ENCODE data around the gene B9D1. TPM values are rescaled to one million over a fixed set of nuclear protein-coding genes. Genes with fewer than 3 reads are reported as not detected.

The B9D1 gene
- total and polyA plus RNA-seq, 9 of the 15 experiments (the other 6 are each of a cell fraction or from before 2014, with no cell fraction given) = 8.9 to 28.0 (median 17.9) TPM

- TF ChIP-seq MYNN (IDR thresholded peaks at IDR 0.05) (no peak), MYNN (CRISPR knock-in tag; IDR thresholded peaks at IDR 0.05) (no peak), NR2C2 (CRISPR knock-in tag; IDR thresholded peaks at IDR 0.05) (no peak), NR2C2 (tag; IDR thresholded peaks at IDR 0.05) (0 out of 2 replicates have a peak, but pooled peaks have one; percentile 34), TRIM25 (IDR thresholded peaks at IDR 0.05; ENCODE audit: borderline replicate concordance) (no peak), ZNF224 (CRISPR knock-in tag; IDR thresholded peaks at IDR 0.05) (no peak), LEF1 (IDR thresholded peaks at IDR 0.05) (no peak), NFATC3 (IDR thresholded peaks at IDR 0.05) (no peak), CEBPG (CRISPR knock-in tag; IDR thresholded peaks at IDR 0.05) (no peak), CEBPG (tag; conservative IDR thresholded peaks at IDR 0.05 in 1 of 2, IDR thresholded peaks at IDR 0.05 in 1 of 2) (no peak), ADNP (tag; IDR thresholded peaks at IDR 0.05) (no peak), CHD2 (IDR thresholded peaks at IDR 0.05; ENCODE audit: low read depth, low read length) (no peak; the same call in 1 of the 2 replicates), SRSF3 (IDR thresholded peaks at IDR 0.05; ENCODE audit: insufficient read depth, low read length) (no peak), HDGF (IDR thresholded peaks at IDR 0.05) (no peak), ZNF507 (tag; conservative IDR thresholded peaks at IDR 0.05) (no peak), CBX2 (IDR thresholded peaks at IDR 0.05; ENCODE audit: insufficient read depth, low read length, poor library complexity, severe bottlenecking) (no peak), ARNT (IDR thresholded peaks at IDR 0.05) (no peak), XRCC5 (IDR thresholded peaks at IDR 0.05; ENCODE audit: low read depth, low read length) (no peak), SETDB1 (IDR thresholded peaks at IDR 0.05; ENCODE audit: low read length) (no peak), PRDM10 (IDR thresholded peaks at IDR 0.05; ENCODE audit: partially characterized antibody) (peak; percentile 69), ZSCAN32 (CRISPR knock-in tag; IDR thresholded peaks at IDR 0.05) (no peak), RUNX1 (IDR thresholded peaks at IDR 0.05; ENCODE audit: low read depth) (no peak)
- TF ChIP-seq, protein P1, sequence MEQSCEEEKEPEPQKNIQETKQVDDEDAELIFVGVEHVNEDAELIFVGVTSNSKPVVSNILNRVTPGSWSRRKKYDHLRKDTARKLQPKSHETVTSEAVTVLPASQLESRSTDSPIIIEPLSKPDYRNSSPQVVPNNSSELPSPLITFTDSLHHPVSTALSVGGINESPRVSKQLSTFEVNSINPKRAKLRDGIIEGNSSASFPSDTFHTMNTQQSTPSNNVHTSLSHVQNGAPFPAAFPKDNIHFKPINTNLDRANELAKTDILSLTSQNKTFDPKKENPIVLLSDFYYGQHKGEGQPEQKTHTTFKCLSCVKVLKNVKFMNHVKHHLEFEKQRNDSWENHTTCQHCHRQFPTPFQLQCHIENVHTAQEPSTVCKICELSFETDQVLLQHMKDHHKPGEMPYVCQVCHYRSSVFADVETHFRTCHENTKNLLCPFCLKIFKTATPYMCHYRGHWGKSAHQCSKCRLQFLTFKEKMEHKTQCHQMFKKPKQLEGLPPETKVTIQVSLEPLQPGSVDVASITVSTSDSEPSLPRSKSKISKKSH (CRISPR knock-in tag; IDR thresholded peaks at IDR 0.05) = no peak
Observed at GRCh38 chr17:19378416-19379360, 16.2 kb upstream of the B9D1 start, which contains the start of gene MAPK7 (continued).

Data from K562 (cell line).